HFFc6 (cell line): ENCODE data around the gene MINPP1. TPM values are rescaled to one million over a fixed set of nuclear protein-coding genes. Genes with fewer than 3 reads are reported as not detected.

ENCODE experiments used
- DNase-seq: peaks from one replicate; pipeline ENCODE4 v3.0.0-alpha.2; 2018
- H3K27ac Mint-ChIP-seq: 2 replicates; pipeline ENCODE4 v1.8.0; 2020; ENCODE audit warnings: mild to moderate bottlenecking, mixed read lengths
- H3K27me3 Mint-ChIP-seq: 2 replicates; pipeline ENCODE4 v1.8.0; 2021; ENCODE audit warnings: mild to moderate bottlenecking, moderate library complexity, mixed read lengths; ENCODE audit not compliant: insufficient read depth
- H3K36me3 Mint-ChIP-seq: 2 replicates; pipeline ENCODE4 v1.8.0; 2021; ENCODE audit warnings: low read depth, mixed read lengths
- H3K4me1 Mint-ChIP-seq: 2 replicates; pipeline ENCODE4 v1.8.0; 2020; ENCODE audit warnings: low read depth, mixed read lengths
- H3K4me3 Mint-ChIP-seq: 2 replicates; pipeline ENCODE4 v1.8.0; 2020; ENCODE audit warnings: mild to moderate bottlenecking, moderate library complexity, mixed read lengths
- H3K9me3 Mint-ChIP-seq: 2 replicates; pipeline ENCODE4 v1.8.0; 2020; ENCODE audit warnings: mild to moderate bottlenecking, mixed read lengths
- total RNA-seq, 6 experiments: library from RNA; stranded (reverse); fragmentation: NEBNext Ultra II Directional; extraction: Animal tissue kit (Norgen Biotek cat#: 25700); gene quantifications; 2 replicates in 1 of 6; 3 replicates in 5 of 6; pipeline ENCODE4 v1.2.3, GENCODE V29; 2021
- TF ChIP-seq, protein P1 (sequence below): fragments of 200-600 bp; sonication (generic); IDR thresholded peaks from 2 replicates; pipeline ENCODE4 v1.5.0; 2021; ENCODE audit warnings: antibody characterized with exemption, mild to moderate bottlenecking

The MINPP1 gene
- total RNA-seq, 6 experiments from 2014 or later = 32.5 to 41.4 (median 37.0) TPM

DNA sequence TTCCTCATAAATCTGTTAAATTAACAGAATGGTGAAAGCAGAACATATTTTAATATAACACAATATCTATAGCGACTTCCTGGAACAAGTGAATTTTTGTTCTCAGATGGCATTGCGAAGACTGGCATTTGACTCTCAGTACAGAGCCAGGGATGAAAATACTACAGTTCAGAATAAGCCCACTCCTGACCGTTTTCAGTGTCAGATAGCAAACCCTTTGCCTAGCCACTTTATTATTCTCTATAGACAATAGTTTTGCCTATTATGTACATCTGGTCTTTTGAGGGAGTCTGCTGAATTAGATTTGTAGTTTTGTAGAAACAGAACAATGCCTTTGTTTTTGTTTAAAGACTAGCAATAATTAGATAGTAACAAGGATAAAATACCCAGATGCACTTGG, 2.3 kb downstream of the MINPP1 start:
- peak overlapping the region; percentile 92 for H3K4me3 Mint-ChIP-seq
- no peaks in the 10 kb centered on the region for H3K9me3 Mint-ChIP-seq
- no peak for DNase-seq
- H3K36me3 Mint-ChIP-seq = peaks cover 23% of the 10 kb centered on the region
- H3K4me1 Mint-ChIP-seq = peaks cover 54% of the 10 kb centered on the region
- H3K27me3 Mint-ChIP-seq = no peaks in the 10 kb centered on the region; the same call in 1 of the 2 replicates
- TF ChIP-seq, protein P1, sequence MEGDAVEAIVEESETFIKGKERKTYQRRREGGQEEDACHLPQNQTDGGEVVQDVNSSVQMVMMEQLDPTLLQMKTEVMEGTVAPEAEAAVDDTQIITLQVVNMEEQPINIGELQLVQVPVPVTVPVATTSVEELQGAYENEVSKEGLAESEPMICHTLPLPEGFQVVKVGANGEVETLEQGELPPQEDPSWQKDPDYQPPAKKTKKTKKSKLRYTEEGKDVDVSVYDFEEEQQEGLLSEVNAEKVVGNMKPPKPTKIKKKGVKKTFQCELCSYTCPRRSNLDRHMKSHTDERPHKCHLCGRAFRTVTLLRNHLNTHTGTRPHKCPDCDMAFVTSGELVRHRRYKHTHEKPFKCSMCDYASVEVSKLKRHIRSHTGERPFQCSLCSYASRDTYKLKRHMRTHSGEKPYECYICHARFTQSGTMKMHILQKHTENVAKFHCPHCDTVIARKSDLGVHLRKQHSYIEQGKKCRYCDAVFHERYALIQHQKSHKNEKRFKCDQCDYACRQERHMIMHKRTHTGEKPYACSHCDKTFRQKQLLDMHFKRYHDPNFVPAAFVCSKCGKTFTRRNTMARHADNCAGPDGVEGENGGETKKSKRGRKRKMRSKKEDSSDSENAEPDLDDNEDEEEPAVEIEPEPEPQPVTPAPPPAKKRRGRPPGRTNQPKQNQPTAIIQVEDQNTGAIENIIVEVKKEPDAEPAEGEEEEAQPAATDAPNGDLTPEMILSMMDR = no peak
- H3K27ac Mint-ChIP-seq = peak overlapping the region; percentile 98

DNA sequence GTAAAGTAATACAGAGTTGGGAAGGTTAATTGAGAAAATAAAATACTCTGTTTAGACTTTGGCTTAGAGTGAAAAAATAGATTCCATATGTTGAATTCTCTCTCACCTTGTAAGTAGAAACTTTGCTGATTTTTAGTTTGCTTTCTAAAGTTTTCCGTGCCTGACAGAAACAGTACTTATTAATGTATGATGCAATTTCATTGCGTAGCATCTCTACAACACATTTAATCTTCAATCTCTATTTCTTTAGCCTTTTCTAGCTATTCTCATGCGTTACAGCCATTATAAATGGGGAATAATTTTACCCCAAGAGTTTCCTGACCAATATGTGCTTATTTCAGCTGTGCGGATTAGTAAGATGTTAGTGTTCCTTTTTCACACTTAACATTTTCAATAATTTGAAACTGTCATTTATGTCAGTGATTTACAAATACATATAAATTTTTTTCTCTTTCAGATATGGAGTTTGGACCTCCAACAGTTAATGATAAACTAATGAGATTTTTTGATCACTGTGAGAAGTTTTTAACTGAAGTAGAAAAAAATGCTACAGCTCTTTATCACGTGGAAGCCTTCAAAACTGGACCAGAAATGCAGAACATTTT, 3.3 kb downstream of the MINPP1 start:
- TF ChIP-seq, protein P1 = no peak
- Mint-ChIP-seq H3K27me3 (no peaks in the 10 kb centered on the region; the same call in 1 of the 2 replicates), H3K9me3 (no peaks in the 10 kb centered on the region), H3K36me3 (peaks cover 25% of the 10 kb centered on the region), H3K27ac (peak overlapping the region; percentile 63), H3K4me3 (peak overlapping the region; percentile 92), H3K4me1 (peaks cover 52% of the 10 kb centered on the region)
- DNase-seq = no peak

DNA sequence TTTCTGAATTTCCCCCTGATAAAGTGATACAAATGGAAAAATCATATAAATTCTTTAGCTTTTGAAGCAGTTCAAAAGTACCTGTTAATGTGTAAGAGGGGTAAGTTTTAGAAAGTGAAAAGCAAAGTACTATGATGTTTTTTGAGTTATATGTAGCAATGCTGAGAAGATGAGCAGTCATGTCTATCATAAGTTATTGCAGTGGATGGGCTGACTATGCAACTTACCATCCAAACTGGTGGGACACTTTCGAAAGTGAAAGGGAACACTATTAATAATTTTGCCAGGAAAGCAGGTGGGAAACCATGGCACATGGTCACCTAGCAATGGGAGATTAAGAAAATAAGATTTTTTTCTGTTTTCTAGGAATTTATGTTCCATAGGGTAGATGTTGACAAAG, 4.1 kb downstream of the MINPP1 start:
- Mint-ChIP-seq H3K27ac (peak overlapping the region; percentile 63; the same call in 1 of the 2 replicates), H3K27me3 (no peaks in the 10 kb centered on the region; the same call in 1 of the 2 replicates), H3K4me1 (peaks cover 43% of the 10 kb centered on the region), H3K36me3 (peaks cover 28% of the 10 kb centered on the region), H3K9me3 (no peaks in the 10 kb centered on the region), H3K4me3 (peak overlapping the region; percentile 92; the same call in 1 of the 2 replicates)
- TF ChIP-seq, protein P1 = no peak
- DNase-seq = no peak

DNA sequence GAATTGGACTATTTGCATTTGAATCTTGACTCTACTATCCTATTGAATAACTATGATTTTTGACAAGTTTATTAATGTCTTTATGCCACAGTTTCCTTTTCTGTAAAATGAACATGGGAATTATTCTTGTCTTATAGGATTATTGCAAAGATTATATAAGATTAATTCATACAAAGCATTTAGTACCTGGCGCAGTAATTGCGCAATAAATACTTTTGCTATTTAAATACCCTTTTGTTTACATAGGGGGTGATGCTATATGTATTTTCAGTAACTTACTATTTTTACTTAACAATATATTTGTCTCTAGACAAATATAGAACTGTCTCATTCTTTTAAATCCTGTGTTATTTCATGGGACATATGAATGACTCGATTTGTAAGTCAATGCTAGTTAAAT, 5.3 kb downstream of the MINPP1 start:
- TF ChIP-seq, protein P1 = no peak
- no peak overlapping the region for H3K4me3 Mint-ChIP-seq
- no peak overlapping the region for H3K27ac Mint-ChIP-seq
- H3K27me3 Mint-ChIP-seq = no peaks in the 10 kb centered on the region; the same call in 1 of the 2 replicates
- peaks cover 35% of the 10 kb centered on the region for H3K36me3 Mint-ChIP-seq
- no peaks in the 10 kb centered on the region for H3K9me3 Mint-ChIP-seq
- peaks cover 38% of the 10 kb centered on the region for H3K4me1 Mint-ChIP-seq
- DNase-seq = no peak

DNA sequence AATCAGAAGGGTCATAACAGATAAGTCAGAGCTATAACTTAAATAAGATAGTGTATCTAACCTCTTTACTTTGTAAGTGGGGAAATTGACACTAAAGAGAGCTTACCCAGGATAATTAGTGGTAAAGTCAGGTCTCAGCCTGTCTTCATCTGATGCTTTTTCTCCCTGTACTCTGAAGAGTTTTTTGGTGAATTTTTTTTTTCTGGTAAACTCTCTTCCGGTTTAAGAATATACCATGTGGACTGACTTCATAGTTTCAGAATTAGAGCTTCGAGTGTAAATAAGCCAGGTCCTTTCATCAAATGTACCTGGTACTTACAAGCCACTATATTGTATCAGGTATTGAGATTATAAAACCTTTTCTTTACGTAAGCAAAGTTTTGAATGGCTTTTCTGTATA, 6.8 kb downstream of the MINPP1 start:
- no peak for DNase-seq
- H3K27me3 Mint-ChIP-seq = no peaks in the 10 kb centered on the region
- H3K4me1 Mint-ChIP-seq = peaks cover 32% of the 10 kb centered on the region
- H3K27ac Mint-ChIP-seq = no peak overlapping the region
- TF ChIP-seq, protein P1 = no peak
- H3K36me3 Mint-ChIP-seq = peaks cover 30% of the 10 kb centered on the region
- no peak overlapping the region for H3K4me3 Mint-ChIP-seq
- no peaks in the 10 kb centered on the region for H3K9me3 Mint-ChIP-seq
